Urinary bladder (tissue), 4 donors: ENCODE results near the gene CERS5. TPM values are rescaled to one million over a fixed set of nuclear protein-coding genes. Genes with fewer than 3 reads are reported as not detected.

ENCODE experiments used
- DNase-seq: peaks from one replicate; pipeline ENCODE4 v3.0.0-alpha.2; 2015; ENCODE audit errors: extremely low spot score
- H3K27ac ChIP-seq: one replicate; pipeline ENCODE4 v1.5.1; 2013; ENCODE audit warnings: low read depth, mild to moderate bottlenecking, moderate library complexity
- H3K36me3 ChIP-seq: one replicate; pipeline ENCODE4 v1.6.1; 2013; ENCODE audit warnings: mild to moderate bottlenecking, moderate library complexity; ENCODE audit not compliant: insufficient read depth
- H3K4me1 ChIP-seq: one replicate; pipeline ENCODE4 v1.6.1; 2013; ENCODE audit warnings: mild to moderate bottlenecking, moderate library complexity; ENCODE audit not compliant: insufficient read depth
- H3K4me3 ChIP-seq: one replicate; pipeline ENCODE4 v1.5.1; 2013; ENCODE audit warnings: low read depth, low read length
- WGBS: extraction: QIAGEN DNeasy Blood & Tissue Kit; methylation state at CpG from one replicate; pipeline ENCODE4 v1.1.7; 2013; 5-methylcytosine and 5-hydroxymethylcytosine counted together
- polyA plus RNA-seq: library from polyadenylated mRNA; stranded (reverse); fragments of 200-250 nt; gene quantifications from one replicate; pipeline ENCODE4 v1.2.3, GENCODE V29; 2013
- total RNA-seq: library from RNA; depleted of rRNA; stranded (reverse); fragments of >200 nt; gene quantifications from one replicate; pipeline ENCODE4 v1.2.3, GENCODE V29; 2014
- donor health status: healthy with polysubstance abuse.
- donor health status: healthy.

The CERS5 gene, protein sequence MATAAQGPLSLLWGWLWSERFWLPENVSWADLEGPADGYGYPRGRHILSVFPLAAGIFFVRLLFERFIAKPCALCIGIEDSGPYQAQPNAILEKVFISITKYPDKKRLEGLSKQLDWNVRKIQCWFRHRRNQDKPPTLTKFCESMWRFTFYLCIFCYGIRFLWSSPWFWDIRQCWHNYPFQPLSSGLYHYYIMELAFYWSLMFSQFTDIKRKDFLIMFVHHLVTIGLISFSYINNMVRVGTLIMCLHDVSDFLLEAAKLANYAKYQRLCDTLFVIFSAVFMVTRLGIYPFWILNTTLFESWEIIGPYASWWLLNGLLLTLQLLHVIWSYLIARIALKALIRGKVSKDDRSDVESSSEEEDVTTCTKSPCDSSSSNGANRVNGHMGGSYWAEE
- total RNA-seq (51.0 TPM), polyA plus RNA-seq (44.7 TPM)

DNA sequence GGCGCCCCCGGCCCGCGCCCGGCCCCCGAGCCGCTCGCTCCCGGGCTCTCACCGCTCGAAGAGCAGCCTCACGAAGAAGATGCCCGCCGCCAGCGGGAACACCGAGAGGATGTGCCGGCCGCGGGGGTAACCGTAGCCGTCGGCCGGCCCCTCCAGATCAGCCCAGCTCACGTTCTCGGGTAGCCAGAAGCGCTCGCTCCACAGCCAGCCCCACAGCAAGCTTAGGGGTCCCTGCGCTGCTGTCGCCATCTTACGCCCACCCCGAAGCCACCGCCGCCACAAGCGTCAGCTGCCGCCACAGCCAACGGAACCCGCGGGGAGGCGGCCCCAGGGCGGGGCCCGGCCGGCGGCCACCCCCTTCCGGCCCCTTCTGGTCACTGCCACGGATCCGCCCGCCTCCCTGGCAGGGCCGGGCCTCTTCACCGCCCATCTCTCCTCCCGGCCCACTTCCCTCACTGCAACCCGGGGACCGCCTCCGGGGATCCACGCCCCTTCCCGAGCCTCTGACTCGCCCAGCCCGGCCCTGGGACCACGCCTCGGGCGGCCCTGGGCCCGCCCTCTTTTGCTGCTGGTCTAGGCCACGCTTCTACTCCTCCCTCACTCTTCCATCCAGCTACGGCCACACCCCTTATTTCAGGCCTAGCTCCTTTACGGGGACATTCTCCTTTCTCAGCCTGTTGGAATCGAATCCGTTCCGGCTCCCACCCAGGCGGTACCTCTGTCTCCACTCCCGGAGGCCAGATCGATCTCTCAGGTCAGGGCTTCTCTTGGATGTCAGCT is at the start of gene CERS5:
CERS5 (minus strand) TSS at position 321 of the 780 bp plus-strand sequence; CDS start at position 249, 72 bp downstream.
- peak within 1 kb of the TSS; percentile 96 for H3K27ac ChIP-seq
- peak within 1 kb of the TSS; percentile 97 for H3K4me3 ChIP-seq
- no peaks in the 10 kb centered on the region for H3K4me1 ChIP-seq
- 1% methylated on average over 70 of the region's 70 CpGs for WGBS
- H3K36me3 ChIP-seq, result no peaks in the 10 kb centered on the region
- peak; percentile 95 for DNase-seq

DNA sequence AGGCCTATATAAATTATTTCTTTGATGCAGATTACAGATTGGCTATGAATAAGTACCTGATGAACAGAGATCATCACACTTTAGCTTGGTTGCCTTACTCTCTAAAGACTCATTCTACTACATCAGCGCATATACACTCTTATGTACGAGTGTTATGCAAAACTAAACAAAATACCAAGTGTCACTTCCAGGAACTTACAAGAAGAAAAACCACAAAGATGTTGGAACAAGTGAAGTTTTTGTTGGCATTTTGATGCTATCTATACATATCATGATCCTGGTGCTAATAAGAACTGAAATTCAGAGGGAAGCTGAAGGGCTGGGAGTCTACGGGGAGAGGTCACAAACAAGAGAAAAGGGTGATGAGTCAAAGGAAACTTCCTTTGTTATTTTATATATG is 47.9 kb upstream of the CERS5 start:
- no peak overlapping the region for H3K4me3 ChIP-seq
- H3K4me1 ChIP-seq, result no peaks in the 10 kb centered on the region
- H3K27ac ChIP-seq, result no peak overlapping the region
- H3K36me3 ChIP-seq, result no peaks in the 10 kb centered on the region
- 81% methylated on average over 3 of the region's 3 CpGs for WGBS
- no peak for DNase-seq

DNA sequence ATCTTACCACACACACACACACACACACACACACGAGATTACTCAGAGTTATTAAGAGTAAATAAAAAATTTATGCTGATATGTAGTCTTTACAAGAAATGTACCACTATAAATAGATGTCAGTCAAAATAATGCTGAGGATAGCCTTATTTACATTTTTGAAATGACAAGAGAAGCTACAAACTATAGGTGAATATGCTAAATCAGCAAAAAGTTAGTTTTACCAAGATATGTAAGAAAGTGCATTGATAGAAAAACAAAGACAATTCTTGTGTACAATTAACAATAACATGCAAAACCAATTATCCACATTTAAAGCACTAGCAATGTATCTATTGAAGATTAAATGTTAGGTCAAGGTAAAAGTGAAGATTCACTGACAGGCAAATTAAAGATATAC is 46.8 kb upstream of the CERS5 start:
- no peak overlapping the region for H3K27ac ChIP-seq
- H3K4me3 ChIP-seq, result no peak overlapping the region
- no peaks in the 10 kb centered on the region for H3K36me3 ChIP-seq
- 30% methylated on average over 1 of the region's 1 CpG for WGBS
- H3K4me1 ChIP-seq, result no peaks in the 10 kb centered on the region
- DNase-seq, result no peak

DNA sequence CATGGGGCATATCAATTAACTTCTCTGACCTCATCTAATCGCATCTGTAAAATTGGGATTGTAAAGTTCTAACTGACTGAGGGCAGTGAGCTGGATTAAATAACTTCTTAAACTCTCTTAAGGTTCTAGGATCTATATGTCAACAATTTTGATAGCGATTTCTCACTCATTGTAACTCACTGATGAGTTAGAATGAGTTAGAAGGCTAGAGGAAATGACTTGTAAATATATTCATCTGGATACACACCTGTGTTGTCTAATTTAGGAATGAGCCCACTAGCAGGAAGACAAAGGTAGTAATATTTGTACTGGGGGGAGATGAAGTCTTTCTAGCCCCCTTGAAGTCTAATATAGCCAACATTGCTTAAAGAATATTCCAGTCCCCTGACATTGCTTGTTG is 46.3 kb upstream of the CERS5 start:
- no peak for DNase-seq
- no peaks in the 10 kb centered on the region for H3K4me1 ChIP-seq
- peak overlapping the region; percentile 23 for H3K27ac ChIP-seq
- H3K4me3 ChIP-seq, result no peak overlapping the region
- H3K36me3 ChIP-seq, result no peaks in the 10 kb centered on the region
- WGBS, result 90% methylated on average over 2 of the region's 2 CpGs

DNA sequence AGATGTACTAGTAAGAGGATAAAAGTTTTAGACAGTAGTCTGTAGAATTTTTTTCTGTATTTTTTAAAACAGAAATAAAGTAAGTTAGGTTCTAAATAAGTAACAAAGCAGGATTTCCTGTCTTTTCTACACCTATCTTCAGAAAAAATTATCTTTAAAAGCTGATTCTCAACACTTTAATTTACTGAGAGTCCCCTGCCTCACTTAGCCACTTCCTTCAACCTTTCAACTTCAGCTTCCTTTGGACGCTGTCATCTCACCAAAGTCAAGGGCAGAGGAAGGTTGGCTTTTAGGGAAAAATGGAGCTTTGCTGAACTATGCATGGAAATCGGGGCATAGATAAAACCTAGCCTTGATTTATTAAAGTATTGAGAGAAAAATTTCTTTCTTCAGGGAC is 44.9 kb upstream of the CERS5 start:
- no peak for DNase-seq
- Histone ChIP-seq H3K36me3 (no peaks in the 10 kb centered on the region), H3K27ac (peak overlapping the region; percentile 50), H3K4me3 (no peak overlapping the region), H3K4me1 (no peaks in the 10 kb centered on the region)
- WGBS, result 70% methylated on average over 2 of the region's 2 CpGs

DNA sequence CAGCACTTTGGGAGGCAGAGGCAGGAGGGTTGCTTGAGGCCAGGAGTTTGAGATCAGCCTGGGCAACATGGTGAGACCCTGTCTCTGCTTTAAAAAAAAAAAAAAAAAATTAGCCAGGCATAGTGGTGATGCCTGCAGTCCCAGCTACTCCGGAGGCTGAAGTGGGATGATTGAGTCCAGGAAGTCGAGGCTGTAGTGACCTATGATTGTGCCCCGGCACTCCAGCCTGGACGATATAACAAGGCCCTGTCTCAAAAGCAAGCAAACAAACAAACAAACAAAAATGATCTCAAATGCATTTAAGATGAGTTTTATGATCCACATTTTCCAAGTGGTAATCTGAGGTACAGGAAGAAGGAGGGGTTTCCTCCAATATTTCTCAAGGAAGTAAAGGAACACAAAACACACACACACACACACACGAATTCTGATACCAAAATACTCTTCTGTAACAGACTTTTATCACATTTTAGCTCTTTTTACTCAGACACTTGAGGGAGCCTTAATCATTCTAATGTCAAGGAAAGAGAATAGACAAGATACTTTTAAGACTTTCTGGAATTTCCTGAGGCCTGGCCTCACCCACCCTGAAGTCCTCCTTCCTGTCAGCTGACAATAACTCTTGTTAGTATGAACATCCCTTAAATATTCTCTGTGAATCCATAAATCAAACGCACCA is 44.4 kb upstream of the CERS5 start:
- H3K27ac ChIP-seq, result peak overlapping the region; percentile 50
- no peak overlapping the region for H3K4me3 ChIP-seq
- no peaks in the 10 kb centered on the region for H3K36me3 ChIP-seq
- no peak for DNase-seq
- H3K4me1 ChIP-seq, result no peaks in the 10 kb centered on the region
- 56% methylated on average over 6 of the region's 6 CpGs for WGBS

DNA sequence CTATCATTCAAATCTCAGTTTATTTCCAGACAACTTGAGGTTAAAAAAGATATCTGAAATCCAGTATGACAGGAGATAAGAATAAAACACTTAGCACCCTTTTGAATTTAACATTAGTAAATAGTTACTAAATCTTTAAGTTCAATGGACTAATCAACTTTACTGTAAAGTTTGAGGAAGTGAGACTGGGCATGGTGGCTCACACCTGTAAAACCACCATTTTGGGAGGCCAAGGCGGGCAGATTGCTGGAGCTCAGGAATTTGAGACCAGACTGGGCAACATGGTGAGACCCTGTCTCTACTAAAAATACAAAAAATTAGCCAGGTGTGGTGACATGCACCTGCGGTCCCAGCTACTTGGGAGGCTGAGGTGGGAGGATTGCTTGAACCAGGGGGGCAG is 40.3 kb upstream of the CERS5 start:
- no peak overlapping the region for H3K4me3 ChIP-seq
- no peaks in the 10 kb centered on the region for H3K4me1 ChIP-seq
- peaks cover 3% of the 10 kb centered on the region for H3K36me3 ChIP-seq
- 98% methylated on average over 2 of the region's 2 CpGs for WGBS
- DNase-seq, result no peak
- no peak overlapping the region for H3K27ac ChIP-seq

DNA sequence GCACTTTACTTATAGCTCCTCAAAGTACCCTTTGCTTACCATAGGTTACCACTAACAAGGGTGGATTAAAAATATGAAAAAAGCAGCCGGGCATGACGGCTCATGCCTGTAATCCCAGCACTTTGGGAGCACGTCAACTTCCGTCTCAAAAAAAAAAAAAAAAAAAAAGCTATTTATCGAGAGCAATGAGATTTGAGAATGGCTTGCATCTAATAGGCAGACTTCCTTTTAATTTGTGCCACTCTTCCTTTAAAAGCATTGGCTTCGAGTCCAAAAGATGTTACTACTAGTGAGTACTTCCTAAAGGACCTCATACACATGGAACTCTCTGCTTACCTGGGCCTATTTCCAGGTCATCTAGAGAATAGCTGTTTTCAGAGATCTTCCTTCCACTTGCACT is 38.5 kb upstream of the CERS5 start:
- DNase-seq, result no peak
- no peaks in the 10 kb centered on the region for H3K4me1 ChIP-seq
- peaks cover 3% of the 10 kb centered on the region for H3K36me3 ChIP-seq
- H3K4me3 ChIP-seq, result no peak overlapping the region
- 89% methylated on average over 6 of the region's 6 CpGs for WGBS
- no peak overlapping the region for H3K27ac ChIP-seq

DNA sequence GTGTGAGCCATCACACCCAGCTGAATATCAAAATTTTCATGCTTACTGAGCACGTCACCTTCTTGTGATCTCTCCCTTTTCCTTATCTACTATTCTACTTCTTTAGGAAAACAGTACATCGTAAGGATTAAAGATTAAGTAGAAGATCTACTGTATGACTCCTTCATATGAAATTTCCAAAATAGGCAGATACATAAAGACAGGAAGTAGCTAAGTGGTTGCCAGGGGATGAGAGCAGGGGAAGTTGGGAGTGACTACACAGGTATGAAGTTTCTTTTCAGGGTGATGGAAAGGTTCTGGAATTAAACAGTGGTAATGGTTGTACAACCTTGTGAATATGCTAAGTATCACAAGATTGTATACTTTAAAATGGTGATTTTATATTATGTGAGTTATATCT is 36.5 kb upstream of the CERS5 start:
- DNase-seq, result no peak
- no peaks in the 10 kb centered on the region for H3K4me1 ChIP-seq
- no peak overlapping the region for H3K4me3 ChIP-seq
- H3K27ac ChIP-seq, result no peak overlapping the region
- 73% methylated on average over 2 of the region's 2 CpGs for WGBS
- peaks cover 3% of the 10 kb centered on the region for H3K36me3 ChIP-seq

DNA sequence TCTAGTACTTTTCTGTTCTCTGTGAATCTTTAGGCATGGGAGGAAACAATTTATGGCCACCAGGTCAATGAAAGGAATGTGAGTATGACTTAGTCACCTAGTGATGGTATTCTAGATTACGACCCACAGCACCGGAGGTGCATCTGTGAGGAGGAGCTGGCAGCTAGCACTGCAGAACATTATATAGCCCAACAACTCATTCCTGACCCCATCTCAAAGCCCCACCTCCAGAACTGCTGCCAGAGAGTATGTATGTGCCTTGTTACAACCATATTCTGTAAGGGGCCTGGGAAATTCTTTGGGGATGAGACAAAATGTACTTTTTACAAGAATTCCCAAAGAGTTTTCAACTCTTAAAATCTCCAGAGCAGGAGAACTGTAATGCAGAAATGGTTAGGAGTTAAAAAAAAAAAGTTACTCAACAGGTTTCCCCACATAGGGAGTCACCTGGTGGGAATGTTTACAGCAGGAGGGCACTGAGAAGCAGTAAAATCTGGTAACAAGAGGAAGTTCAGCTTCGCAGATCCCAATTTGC is 34.9 kb upstream of the CERS5 start:
- Histone ChIP-seq H3K4me1 (no peaks in the 10 kb centered on the region), H3K36me3 (peaks cover 3% of the 10 kb centered on the region), H3K4me3 (no peak overlapping the region), H3K27ac (no peak overlapping the region)
- no peak for DNase-seq
- WGBS, result 60% methylated on average over 3 of the region's 3 CpGs

DNA sequence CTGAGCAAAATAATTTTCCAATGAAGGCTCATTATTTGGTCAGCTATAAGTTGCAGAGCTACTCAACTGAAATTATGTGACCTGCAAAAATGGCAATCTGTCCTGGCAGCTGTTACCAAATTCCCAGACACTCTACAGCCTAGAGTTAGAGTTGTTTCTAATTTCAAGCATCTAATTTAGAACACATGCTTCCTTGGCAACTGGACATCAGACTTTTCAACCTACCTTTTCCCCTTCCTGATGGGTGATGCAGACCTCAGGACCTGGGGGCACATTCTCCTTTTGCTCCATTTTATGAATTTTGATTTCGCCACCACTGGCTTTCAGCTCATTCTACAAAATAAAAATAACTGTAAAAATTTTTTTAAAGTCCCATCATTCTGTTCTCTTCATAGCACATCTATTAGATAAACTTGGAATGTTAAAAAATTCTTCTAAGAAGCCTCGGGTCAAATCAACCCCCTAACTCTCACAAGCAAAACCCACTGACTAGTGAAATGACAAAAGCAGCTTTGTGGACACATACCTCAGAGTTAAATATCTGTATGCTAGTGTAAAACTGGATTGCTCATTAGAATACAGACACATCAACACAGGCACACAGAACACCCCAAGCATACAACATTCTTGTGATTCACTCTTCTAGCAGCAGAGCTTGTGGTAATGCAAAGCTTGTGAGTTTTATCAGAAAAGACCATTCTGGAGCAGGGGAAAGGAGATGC is 33.5 kb upstream of the CERS5 start:
- DNase-seq, result no peak
- Histone ChIP-seq H3K36me3 (peaks cover 3% of the 10 kb centered on the region), H3K27ac (no peak overlapping the region), H3K4me1 (no peaks in the 10 kb centered on the region), H3K4me3 (no peak overlapping the region)
- 72% methylated on average over 2 of the region's 2 CpGs for WGBS

DNA sequence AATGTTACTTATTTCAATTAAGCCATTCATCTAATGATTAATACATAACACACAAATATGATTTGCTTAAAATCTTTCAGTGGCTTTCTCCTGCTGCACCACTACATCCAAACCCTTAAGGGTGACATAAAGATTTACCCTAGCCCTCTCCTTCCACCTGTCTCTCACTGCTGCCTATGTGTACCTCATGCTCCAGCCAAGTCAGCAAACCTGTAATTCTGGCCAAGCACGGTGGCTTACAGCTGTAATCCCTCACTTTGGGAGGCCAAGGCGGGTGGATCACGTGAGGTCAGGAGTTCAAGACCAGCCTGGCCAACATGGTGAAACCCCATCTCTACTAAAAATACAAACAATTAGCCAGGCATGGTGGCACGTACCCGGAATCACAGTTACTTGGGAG is 31.7 kb upstream of the CERS5 start:
- Histone ChIP-seq H3K27ac (no peak overlapping the region), H3K36me3 (no peaks in the 10 kb centered on the region), H3K4me3 (no peak overlapping the region), H3K4me1 (no peaks in the 10 kb centered on the region)
- 87% methylated on average over 5 of the region's 5 CpGs for WGBS
- no peak for DNase-seq

DNA sequence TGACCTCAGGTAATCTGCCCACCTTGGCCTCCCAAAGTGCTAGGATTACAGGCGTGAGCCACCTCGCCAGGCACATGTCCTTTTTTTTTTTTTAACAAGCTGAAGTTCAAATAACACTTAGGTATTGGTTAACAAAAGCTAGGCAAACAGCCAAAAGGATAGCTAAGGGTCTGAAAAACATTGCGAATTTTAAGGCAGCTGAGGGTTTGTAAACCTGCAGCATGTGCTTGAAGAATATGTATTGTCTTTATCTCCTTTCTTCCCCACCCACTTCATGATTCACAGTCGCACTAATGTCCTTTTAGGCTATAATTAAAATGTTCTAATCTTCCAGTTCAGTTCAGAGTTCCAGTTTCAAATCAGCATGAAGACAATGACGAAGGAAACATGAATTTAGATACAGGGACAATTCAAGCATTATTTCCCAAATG is 30.1 kb upstream of the CERS5 start:
- H3K36me3 ChIP-seq, result no peaks in the 10 kb centered on the region
- no peak for DNase-seq
- no peaks in the 10 kb centered on the region for H3K4me1 ChIP-seq
- 79% methylated on average over 5 of the region's 5 CpGs for WGBS
- no peak overlapping the region for H3K27ac ChIP-seq
- H3K4me3 ChIP-seq, result no peak overlapping the region
